SIG-M5 treated with dmso at 0.1 percent for 504 hours (cell line): ENCODE results near the gene CDKN2B-AS1.

Experiments used
- DNase-seq: peaks from one replicate; lab custom pipeline; 2025; ENCODE audit not compliant: unreplicated experiment; lab: John Stamatoyannopoulos, UW

CDKN2B-AS1 gene

GRCh38 chr9:22117511-22118384, 123.2 kb downstream of the CDKN2B-AS1 start:
- no peak for DNase-seq

GRCh38 chr9:22118810-22119521, 124.4 kb downstream of the CDKN2B-AS1 start:
- DNase-seq = no peak

DNA sequence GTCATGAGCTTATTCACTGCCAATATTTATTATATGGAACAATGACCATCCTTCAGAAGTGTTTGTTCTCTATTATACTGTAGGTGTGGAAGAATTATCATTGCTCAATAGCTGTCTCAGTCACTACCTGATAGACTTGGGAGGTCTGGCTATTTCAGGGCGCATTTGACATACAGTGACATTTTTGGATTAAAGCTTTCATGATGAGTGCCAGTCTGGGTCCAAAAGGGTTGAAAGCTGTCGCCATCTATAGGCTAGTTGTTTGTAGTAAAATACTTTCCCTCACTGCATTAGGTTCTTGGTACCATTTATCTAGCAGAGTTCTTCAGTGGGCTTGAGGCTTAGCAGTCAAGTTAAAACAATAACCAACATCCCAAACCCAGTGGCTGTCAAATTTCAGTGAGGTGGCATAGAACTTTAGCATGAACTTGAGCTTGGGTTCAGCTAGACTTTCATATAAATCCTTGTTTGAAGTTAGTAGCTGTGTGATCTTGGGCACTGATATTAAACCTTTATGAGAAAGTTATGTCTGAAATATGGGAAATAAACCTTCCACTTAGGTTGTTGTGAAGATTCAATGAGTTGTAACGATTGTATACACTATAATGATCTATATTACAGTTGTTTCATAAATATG, 125.0 kb downstream of the CDKN2B-AS1 start:
- peak; percentile 58 for DNase-seq

DNA sequence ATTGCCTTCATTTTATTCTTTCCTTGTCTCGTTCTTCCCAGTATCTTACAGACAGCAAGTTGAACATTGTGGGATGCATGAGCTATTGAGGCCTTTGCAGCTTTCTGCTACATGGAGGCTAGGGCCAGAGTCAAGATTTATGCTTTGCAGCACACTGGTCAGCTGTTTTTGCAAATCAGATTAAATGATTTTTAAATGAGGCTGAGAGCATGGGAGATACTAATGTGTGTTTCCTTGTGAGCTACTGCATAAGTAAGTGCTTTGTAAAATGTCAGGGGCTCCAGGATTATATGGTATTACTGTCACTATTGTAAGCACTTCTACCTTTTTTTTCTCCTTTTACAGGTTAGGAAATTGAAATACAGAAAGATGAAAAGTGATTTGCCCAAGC, 125.6 kb downstream of the CDKN2B-AS1 start:
- DNase-seq = no peak

GRCh38 chr9:22120595-22120994, 126.0 kb downstream of the CDKN2B-AS1 start:
- no peak for DNase-seq

GRCh38 chr9:22124263-22125011, 129.8 kb downstream of the CDKN2B-AS1 start:
- no peak for DNase-seq

DNA sequence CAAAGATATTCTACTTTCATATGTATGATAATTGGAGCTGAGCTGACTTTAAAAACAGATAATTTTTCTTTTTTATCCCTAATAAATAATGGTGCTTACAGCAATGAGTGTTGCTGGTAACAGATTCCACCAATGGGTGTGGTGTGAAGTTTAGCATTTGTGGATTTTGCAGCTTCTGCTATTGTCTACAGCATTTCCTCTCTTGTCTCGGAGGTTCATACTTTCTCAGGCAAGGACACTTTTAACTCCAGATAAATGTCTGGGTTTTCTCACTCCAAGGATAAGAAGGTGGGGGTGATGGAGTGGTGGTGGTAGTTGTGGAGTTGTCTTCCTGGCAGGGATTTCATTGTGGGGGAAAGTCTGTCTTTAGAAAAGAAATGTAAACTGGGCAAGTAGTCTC, 134.5 kb downstream of the CDKN2B-AS1 start:
- no peak for DNase-seq

DNA sequence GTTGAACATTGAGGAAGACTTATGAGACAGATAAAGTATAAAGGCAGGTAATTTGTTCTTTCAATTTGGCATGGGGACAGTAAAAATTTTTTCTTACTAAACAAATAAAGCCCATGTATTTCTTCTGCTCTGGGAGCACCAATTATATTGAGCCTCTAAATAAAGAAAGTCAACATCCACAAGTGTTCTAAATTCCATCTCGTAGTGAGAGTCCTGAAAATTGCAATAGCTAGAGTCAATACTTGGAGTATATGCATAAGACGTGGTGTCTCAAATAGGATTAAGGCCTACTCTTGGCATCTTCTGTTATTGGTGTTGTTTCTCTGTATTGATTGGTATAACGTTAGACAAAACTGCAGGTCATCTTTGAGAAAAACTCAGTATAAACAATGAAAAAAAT, 135.0 kb downstream of the CDKN2B-AS1 start:
- DNase-seq = no peak

GRCh38 chr9:22131817-22132216, 137.2 kb downstream of the CDKN2B-AS1 start:
- DNase-seq = no peak

DNA sequence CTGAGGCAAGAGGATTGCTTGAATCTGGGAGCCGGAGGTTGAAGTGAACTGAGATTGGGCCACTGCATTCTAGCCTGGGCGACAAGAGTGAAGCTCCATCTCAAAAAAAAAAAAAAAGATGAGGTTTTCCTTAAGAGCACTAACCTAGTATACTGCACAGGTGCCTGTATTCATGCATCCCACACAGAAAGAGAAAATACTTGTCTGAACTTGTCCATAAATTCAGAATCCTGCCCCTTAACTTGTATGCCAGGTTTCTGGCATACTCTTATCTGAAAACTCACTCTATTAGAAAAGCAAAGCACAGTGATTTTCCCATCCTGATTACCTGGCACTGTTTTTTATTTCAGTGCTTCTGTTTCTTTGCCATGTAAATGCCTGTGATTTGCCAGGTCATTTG, 139.8 kb downstream of the CDKN2B-AS1 start:
- DNase-seq = no peak

- no peak for DNase-seq
Measured at GRCh38 chr9:22136461-22137096, 142.0 kb downstream of the CDKN2B-AS1 start.

DNA sequence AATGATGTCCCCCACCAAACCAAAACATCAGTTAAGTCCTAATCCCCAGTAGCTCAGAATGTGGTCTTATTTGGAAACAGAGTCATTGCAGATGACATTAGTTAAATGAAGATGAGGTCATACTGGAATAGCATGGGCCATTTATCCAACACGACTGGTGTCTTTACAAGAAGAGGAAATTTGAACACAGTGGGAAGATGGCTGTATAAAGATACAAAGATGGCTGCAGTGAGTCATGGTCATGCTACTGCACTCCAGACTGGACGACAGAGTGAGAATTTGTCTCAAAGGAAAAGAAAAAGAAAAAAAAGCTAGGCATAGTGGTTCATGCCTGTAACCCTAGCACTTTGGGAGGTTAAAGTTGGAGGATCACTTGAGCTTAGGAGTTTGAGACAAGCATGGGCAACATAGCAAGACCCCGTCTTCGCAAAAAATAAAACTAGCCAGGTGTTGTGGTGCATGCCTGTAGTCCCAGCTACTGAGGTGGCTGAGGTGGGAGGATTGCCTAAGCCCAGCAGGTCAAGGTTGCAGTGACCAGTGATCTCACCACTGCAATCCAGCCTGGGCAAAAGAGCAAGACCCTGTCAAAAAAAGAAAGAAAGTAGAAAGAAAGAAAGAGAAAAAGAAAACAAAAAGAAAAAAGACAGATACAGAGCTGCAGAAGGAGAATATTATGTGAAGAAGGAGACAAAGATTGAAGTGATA, 144.5 kb downstream of the CDKN2B-AS1 start:
- DNase-seq = no peak

GRCh38 chr9:22141908-22142307, 147.3 kb downstream of the CDKN2B-AS1 start:
- no peak for DNase-seq

- no peak for DNase-seq
Measured at GRCh38 chr9:22142671-22143070, 148.1 kb downstream of the CDKN2B-AS1 start.

GRCh38 chr9:22143799-22144625, 149.4 kb downstream of the CDKN2B-AS1 start:
- DNase-seq = no peak

DNA sequence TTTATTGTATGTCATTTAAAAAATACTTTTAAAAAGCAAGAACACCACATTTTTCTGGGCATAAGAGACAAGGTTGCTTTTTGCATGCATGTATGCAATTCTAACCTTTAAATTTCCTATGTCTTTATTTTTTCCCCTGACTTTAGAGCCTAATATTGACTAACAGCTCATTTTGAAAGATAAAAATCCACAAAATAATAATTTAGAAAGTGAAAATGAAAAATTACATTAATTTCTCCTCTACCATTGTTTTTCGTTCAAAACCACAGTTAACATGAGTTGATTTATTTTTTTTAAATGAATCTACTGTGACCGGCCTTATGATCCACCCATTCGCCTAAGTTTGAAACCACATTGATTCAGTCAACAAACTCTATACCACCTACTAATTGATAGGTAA, 152.0 kb downstream of the CDKN2B-AS1 start:
- DNase-seq = no peak

DNA sequence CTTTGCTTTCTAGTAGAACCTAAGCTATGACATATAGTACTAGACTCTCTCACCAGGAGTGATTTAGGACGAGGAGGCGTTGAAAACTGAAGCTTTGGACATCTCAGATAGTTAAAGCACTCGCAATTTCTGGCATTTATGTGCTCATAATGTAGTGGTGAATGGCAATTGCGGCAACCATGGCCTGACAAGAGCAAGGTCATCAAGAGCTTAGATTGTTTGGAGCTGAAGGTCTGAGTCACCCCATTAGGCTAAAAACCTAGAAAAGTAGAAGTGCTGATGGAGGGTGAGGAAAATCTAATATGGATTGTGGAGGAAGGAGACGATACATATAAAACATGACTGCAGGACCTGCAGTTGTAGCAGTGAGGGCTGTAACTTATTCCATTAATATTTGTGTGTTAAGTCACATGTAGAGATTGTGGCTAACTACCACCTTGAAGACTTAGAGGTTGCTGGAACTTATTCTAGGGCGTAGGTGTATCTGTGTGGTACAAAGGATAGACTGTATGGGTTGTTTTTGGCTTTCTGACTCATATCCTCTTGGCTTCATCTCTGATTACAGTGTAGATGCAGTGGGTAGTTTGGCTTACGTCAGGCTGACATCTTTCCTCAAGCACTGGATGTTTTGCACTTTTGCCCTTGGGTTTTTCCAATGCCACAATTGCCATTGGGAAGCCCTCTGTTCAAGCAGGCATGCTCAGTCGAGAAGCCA, 153.4 kb downstream of the CDKN2B-AS1 start:
- DNase-seq = no peak

DNA sequence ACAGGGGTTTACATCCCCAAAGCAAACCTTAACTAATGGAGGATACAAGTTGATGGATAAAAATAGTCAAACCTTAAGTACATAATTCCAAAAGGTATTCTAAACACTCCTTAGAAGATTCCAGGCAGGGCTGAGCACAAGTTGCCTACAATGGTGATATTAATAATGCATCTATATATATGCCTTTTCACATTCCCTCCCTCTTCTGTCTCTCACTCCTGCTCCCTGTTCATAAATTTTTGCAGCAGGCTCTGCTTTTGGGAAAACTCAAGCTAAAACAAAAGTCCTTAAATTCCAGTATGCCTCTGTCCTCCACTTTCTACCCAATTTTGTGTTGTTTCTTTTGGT, 153.9 kb downstream of the CDKN2B-AS1 start:
- no peak for DNase-seq
